GM18511 (cell line): ENCODE measurements around the gene RNF183.
"Not testable (repeated sequence)": the region's sequence is repeated elsewhere in the genome, so short reads cannot be mapped to it uniquely, and the experiment has no call there.

Source experiments
- ATAC-seq: cut with Tn5 transposase; IDR thresholded peaks from one replicate; pipeline ENCODE4 v1.9.1; 2021; ENCODE audit warnings: mild to moderate bottlenecking, moderate library complexity; ENCODE audit not compliant: unreplicated experiment

The RNF183 gene

DNA sequence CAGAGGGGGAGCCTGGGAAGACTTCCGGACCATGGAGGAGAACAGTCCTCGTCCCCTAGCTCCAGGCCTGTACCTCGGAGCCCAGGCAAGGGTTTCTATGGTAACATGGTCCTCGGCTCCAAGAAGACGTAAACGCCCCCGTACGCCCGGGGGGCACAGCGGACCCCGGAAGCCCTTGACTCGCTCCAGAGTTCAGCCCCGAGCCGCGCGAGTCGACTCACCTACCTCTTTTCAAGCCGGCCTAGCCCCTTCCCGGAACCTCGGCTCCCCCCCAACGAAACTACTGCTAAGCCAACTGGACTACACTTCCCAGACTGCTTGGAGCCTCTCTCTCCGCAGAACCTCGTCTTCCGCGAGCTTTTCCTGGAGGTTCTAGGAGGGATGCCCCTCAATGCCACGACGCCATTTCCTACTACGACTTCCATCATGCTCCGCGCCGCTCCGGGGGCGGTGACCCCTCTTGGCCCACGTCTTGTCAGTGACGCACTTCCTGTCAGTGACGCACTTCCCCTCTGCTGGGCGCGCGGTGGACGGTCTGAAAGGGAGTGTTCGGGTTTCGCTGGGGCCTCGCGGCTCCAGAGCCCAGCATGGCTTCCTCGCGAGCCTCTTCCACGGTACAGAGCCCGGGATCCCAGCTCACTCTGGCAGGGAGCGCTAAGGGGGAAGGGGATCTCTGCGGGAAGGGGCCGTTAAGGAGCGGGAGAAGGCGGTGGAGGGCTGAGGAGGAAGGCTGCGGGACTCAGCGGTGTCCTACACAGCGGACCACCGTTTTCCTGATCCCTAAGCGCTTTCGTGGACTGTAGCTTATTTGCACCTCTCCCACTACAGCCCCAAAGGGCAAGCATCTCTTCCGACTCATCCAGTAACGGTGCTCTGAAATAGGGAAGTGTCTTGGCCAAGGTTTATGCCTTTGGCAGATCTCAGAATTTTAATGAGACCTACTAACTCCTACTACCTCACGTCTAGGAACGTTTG is 27.7 kb downstream of the RNF183 start, which contains the start of the genes CDC26 and PRPF4:
CDC26 (minus strand) TSS at position 416 of the 975 bp plus-strand sequence. CDS start 3,065 bp downstream, outside the sequence.
PRPF4 (plus strand) TSS at position 502 of the 975 bp plus-strand sequence; CDS start at position 588, 86 bp downstream.
- peak; percentile 98 for ATAC-seq

DNA sequence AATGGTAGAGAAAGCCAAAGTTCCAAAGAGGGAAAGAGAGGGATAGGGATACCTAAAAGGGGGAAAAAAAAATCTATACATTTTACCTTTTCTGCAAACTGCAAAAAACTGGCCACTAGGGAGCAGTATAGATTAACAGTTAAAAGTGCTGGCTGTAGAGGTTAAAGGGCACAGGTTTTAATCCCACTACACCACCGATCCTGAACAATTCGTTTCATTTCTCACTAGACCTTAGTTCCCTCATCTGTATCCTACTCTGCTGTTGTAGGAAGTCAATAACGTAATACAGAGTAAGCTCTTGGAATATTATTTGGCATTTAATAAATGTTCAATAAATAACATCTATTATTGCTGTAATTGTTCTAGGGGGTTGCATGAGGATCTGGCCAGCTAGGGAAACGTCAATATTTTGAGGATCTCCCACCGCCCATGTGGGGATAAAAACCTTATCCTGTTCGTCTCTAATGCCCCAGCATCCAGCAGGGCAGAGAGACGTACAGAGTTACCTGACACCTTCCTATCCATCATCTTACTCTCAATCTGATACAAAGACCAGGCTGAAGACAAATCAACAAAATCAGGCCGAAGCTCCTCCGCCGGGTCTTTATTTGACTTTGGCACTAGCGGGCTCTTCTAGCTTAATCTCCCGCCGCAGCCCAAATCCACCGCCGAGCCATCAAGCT is 28.6 kb downstream of the RNF183 start:
- peak; percentile 4 for ATAC-seq

DNA sequence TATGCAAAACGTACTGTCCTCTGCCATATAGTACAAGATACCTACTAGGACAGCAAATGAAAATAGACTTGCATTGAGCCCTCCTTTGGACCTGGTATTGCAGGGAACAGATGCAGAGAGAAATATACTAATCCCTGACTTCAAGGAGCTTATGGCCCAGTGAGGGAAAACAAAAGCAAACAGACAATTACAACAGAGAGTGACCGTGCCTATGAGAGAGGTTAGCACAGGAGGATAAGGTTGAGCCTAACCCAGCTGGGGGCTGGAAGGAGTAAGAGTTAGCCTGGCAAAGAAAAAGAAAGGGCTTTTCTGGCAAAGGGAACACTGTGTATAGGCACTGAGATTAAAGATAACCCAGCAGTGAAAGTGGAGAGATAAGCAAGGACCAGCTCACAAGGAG is 33.3 kb downstream of the RNF183 start:
- no peak for ATAC-seq

DNA sequence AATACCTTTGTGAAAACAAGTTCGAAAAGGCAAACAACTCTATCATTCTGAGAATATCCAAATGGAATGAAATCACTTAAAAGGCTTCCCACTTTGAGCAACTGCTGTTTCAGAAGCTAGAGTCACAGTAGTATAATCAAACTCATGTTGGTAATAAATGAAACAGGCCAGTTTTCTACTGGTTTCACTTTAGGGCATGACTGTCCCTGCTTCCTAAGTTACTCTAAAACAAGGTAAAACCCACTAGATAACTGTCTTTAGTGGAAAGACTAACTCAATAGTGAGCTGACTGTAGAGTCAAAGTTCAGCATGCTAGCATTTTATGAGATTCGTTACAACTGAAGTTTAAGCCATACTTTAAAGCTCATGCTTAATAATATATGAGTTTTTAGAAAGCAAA is 33.8 kb downstream of the RNF183 start:
- ATAC-seq = no peak

DNA sequence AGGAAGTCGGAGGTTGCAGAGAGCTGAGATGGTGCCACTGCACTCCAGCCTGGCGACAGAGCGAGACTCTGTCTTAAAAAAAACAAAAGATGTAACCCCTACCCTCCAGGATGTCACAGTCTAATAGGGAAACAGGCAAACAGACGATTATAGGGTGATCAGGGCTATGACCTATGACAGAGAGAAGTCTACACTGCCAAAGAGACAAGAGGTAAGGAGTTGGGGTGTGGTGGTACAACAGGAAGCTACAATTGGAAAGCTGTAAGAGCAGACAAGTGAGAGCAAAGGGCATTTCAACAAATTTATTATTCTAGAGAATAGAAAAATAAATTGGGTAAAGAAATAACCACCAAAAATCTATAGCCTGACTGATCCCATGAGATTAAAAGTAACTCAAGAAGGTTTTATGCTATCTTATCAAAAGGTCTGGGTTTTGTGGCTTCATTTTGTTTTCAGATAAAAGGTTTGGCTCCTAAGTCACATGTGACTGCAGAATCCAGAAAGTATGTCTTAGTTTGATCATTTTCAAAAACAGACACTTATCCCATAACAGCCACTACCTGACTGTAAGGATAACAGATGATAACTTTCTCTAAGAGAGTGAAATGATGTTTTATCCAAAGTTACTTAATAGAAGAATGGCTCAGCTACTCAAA is 35.1 kb downstream of the RNF183 start:
- no peak for ATAC-seq

DNA sequence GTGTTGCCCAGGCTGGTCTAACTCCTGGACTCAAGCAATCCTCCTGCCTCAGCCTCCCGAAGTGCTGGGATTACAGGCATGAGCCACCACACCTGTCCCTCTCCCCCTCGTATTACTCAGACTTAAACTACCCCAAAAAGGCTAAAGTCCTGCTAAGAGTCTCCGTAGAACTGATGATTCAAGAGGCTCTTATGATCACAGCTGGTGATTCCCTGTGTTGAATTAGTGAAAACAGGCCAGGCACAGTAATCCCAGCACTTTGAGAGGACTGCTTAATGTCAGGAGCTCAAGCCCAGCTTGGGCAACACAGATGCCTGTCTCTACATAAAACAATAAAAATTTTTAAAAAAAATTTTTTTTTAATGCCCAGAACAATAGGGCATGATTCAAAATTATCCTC is 37.0 kb downstream of the RNF183 start:
- ATAC-seq = no peak

DNA sequence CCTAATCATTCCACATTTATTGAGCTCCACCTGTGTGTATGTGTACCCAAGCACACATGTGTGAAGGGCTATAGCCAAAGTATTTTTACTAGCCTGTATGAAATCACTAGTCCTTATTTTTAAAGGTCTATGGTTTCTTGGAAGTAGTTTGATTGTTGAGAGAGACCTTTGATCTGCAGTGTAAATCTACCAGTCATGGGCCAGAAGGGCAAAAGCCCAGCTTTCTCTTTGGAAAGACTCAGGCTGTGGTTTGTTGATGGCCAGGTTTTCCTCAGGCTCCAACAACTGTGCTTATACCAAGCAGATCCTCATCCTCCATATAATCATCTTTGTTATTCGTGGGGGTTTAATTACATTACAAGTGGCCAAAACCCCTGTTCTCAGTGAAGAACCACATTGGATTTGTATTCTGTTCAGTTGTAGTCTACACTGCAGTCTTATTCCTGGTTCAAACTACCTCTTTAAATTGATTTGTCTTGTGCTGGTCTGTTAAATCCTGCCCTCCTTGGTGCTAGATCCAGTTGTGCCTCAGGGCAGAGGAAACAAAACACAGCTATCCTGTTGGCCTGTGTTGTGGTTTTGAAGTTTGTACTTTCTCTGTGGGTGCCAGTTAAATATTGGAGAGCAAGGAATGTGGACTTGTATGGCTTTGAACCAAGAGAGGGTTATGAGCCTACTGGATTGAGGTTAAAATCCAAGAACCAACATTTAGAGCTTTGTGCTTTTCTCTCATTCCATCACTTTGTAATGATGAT is 41.1 kb downstream of the RNF183 start:
- no peak for ATAC-seq

DNA sequence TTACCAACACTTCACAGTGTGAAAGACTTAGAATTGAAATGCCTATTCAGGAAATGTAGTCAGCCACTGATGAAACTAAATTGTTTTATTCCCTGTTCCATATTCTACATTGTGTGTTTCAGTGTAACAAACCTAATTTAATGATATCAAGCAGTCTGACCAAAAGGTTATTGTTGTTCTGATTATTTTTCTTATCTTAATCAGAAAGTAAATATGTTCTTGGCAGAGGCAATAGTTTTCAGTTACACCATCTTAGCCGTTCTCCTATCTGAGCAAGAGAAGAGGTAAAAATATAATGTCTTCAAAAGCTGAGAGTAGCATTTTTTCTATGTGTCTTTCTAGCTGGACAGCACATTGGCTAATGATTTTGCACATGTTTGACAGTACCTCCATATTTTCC is 44.9 kb downstream of the RNF183 start:
- no peak for ATAC-seq

DNA sequence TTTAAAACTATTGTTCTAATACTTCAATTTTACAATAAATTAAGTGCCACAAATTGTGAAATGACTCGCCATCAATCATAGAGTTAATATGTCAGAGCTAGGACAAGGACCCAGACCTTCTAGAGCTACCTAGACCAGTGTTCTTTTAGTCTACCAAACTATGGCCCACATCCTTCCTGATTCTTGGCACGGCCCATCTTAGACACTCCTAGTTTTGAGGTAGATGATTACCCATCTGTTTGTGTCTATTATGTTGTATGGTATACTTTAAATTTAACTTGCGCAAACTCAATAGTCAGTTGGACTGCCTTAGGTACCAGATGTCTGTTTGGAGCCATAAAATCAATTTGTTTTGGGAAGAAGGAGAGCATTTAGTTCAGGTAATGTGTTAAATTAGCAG is 45.3 kb downstream of the RNF183 start:
- no peak for ATAC-seq

DNA sequence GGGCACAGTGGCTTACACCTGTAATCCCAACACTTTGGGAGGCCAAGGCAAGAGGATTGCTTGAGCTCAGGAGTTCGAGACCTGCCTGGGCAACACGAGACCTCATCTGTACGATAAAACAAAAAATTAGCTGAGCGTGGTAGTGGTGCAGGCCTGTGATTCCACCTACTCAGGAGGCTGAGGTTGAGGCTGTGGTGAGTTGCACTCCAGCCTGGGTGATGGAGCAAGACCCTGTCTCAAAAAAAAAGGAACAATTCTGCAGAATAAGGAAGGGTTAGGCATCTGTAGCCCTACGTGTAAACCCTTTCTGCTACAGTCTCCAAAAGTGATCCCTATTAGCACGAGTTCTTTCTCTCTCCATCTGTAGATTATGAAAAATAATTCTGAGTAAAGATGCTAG is 47.7 kb downstream of the RNF183 start:
- ATAC-seq = no peak

DNA sequence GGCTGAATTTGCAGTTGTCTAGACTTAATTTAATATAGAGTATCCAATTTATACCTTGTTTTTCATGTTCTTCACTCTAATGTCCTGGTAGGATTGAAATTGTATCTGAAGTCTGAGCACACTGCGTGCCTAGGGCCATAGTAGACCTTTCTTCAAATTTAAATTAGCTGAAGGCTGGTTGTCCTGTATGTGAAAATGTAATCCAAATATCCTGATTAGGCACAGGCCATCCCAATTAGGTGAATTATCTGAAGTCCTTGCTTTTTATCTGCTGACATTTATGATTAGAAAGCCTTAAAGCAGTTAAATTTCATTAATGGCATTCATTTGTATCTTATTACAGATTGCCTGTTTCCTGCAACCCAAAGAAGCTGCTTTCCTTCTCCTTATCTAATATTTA is 48.2 kb downstream of the RNF183 start:
- ATAC-seq = no peak

DNA sequence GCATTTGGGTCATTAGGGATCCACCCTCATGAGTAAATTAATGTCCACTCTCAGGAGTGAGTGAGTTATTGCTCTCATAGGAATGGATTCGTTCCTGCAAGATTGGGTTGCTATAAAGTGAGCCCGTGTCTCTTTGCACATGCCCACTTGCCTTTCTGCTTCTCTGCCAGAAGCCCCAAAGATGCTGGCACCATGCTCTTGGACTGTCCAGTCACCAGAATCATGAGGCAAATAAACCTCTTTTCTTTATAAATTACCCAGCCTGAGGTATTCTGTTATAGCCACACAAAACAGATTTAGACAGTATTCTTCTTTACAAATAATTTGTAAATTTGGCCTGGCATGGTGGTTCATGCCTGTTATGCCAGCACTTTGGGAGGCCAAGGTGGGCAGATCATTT is 52.4 kb downstream of the RNF183 start:
- no peak for ATAC-seq

DNA sequence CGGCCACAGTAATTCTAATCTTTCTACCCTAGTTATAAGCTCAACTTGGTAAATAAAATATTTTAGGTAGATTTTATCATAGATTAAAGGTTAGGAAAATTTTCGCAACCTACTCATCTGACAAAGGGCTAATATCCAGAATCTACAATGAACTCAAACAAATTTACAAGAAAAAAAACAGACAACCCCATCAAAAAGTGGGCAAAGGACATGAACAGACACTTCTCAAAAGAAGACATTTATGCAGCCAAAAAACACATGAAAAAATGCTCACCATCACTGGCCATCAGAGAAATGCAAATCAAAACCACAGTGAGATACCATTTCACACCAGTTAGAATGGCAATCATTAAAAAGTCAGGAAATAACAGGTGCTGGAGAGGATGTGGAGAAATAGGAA is 53.5 kb downstream of the RNF183 start:
- ATAC-seq = not testable (repeated sequence)

DNA sequence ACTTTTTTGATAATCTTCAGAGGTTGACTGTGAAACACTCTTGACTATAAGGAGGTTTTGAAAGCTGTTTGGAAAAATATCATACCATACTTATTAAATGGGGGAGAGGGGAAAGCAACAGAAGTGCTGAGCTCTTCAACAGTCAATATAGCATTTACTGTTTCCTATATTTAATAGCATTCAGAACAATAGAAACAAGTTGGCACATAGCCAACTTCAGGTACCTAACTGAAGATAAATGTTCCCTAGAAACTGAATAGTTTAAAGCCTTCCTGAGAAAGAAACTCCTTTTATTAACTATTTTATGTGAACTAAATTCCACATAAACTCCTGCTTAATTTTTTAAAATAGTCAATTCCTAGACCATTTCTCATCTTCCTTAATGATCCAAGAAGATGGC is 55.5 kb downstream of the RNF183 start:
- no peak for ATAC-seq
